Tibial nerve (tissue), 4 donors: Measurements from ENCODE around the gene KMT5C. TPM values are rescaled to one million over a fixed set of nuclear protein-coding genes. Genes with fewer than 3 reads are reported as not detected.

Experiments used
- DNase-seq, 2 donors: peaks; one replicate each; pipeline ENCODE4 v3.0.0-alpha.2; 2019; ENCODE audit warnings: low spot score in 2 of 2
- H3K27ac ChIP-seq, 4 donors: fragments of 200-600 bp; sonication (generic) in 3 of 4; one replicate each; pipeline ENCODE4 v1.5.1; 2017 to 2019; ENCODE audit warnings: mild to moderate bottlenecking in 1 of 4
- H3K27me3 ChIP-seq, 2 donors: fragments of 200-600 bp; sonication (generic) in 1 of 2; one replicate each; pipeline versions ENCODE4 v1.5.1 to v1.6.0; 2017 to 2019
- H3K36me3 ChIP-seq, 3 donors: fragments of 200-600 bp; sonication (generic); one replicate each; pipeline ENCODE4 v1.5.1; 2018 to 2019
- H3K4me1 ChIP-seq, 4 donors: fragments of 200-600 bp; sonication (generic) in 3 of 4; one replicate each; pipeline ENCODE4 v1.5.1; 2017 to 2019
- H3K4me3 ChIP-seq, 4 donors: fragments of 200-600 bp; sonication (generic) in 3 of 4; one replicate each; pipeline ENCODE4 v1.5.1; 2017 to 2019; ENCODE audit warnings: mild to moderate bottlenecking in 1 of 4, moderate library complexity in 1 of 4
- H3K9me3 ChIP-seq, 4 donors: fragments of 200-600 bp; sonication (generic) in 3 of 4; one replicate each; pipeline ENCODE4 v1.5.1; 2017 to 2019
- EP300 ChIP-seq, 2 donors: sonication (generic); formaldehyde crosslinking; IDR thresholded peaks; one replicate each; pipeline ENCODE4 v1.6.1; 2017; ENCODE audit warnings: antibody characterized with exemption in 2 of 2, mild to moderate bottlenecking in 1 of 2
- POLR2A ChIP-seq, 2 donors: fragments of 450-650 bp; IDR thresholded peaks; one replicate each; pipeline ENCODE4 v1.6.1; 2017; ENCODE audit warnings: antibody characterized with exemption in 2 of 2, mild to moderate bottlenecking in 2 of 2, moderate library complexity in 2 of 2
- WGBS, 2 donors: methylation state at CpG; one replicate each; pipeline ENCODE4 v1.1.5; 2018; 5-methylcytosine and 5-hydroxymethylcytosine counted together
- total RNA-seq, 4 donors: library from RNA; depleted of rRNA; stranded (reverse); fragments of >200 nt; gene quantifications; one replicate each; pipeline ENCODE4 v1.1.0, GENCODE V29; 2016
- TF ChIP-seq, protein P1 (sequence below), 5 experiments: fragments of 200-600 bp in 3 of 5; fragments of 450-650 bp in 2 of 5; sonication (generic) in 3 of 5; IDR thresholded peaks; one replicate each; pipeline ENCODE4 v1.5.1; 2016 to 2019; ENCODE audit warnings: antibody characterized with exemption in 5 of 5, mild to moderate bottlenecking in 3 of 5, moderate library complexity in 2 of 5

Gene KMT5C
- total RNA-seq, 4 donors from 2014 or later, result 30.6 to 50.0 (median 41.2) TPM

DNA sequence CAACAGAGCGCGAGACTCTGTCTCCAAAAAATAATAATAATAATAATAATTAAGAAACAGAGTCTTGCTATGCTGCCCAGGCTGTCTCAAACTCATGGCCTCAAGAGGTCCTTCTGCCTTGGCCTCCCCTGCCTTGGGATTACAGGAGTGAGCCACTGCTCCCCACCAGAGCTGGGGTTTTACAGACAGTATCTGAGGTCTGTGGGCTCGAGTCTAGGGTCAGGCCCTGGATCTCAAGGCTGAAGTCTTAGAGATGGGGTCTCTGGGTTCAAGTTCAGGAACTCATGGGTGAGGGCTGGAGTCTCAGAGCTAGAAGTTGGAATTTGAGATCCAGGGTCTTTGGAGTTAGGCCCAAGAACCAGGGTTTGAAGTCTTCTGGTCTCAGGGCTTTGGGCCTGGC is 27.1 kb downstream of the KMT5C start:
- no peak for TF ChIP-seq EP300 (IDR thresholded peaks at IDR 0.05)
- TF ChIP-seq POLR2A (IDR thresholded peaks at IDR 0.05), result no peak
- TF ChIP-seq, protein P1, sequence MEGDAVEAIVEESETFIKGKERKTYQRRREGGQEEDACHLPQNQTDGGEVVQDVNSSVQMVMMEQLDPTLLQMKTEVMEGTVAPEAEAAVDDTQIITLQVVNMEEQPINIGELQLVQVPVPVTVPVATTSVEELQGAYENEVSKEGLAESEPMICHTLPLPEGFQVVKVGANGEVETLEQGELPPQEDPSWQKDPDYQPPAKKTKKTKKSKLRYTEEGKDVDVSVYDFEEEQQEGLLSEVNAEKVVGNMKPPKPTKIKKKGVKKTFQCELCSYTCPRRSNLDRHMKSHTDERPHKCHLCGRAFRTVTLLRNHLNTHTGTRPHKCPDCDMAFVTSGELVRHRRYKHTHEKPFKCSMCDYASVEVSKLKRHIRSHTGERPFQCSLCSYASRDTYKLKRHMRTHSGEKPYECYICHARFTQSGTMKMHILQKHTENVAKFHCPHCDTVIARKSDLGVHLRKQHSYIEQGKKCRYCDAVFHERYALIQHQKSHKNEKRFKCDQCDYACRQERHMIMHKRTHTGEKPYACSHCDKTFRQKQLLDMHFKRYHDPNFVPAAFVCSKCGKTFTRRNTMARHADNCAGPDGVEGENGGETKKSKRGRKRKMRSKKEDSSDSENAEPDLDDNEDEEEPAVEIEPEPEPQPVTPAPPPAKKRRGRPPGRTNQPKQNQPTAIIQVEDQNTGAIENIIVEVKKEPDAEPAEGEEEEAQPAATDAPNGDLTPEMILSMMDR (IDR thresholded peaks at IDR 0.05), result no peak
- H3K4me1 ChIP-seq, result peaks cover 0 to 21% (median 10%) of the 10 kb centered on the region in 4 donors
- no peaks in the 10 kb centered on the region for H3K36me3 ChIP-seq
- DNase-seq, result no peak
- no peaks in the 10 kb centered on the region for H3K9me3 ChIP-seq
- H3K27ac ChIP-seq, result no peak overlapping the region
- peaks cover 4 to 61% of the 10 kb centered on the region in 2 donors for H3K27me3 ChIP-seq
- 90 to 94% methylated on average over 3 of the region's 3 CpGs for WGBS, 2 donors
- no peak overlapping the region for H3K4me3 ChIP-seq

DNA sequence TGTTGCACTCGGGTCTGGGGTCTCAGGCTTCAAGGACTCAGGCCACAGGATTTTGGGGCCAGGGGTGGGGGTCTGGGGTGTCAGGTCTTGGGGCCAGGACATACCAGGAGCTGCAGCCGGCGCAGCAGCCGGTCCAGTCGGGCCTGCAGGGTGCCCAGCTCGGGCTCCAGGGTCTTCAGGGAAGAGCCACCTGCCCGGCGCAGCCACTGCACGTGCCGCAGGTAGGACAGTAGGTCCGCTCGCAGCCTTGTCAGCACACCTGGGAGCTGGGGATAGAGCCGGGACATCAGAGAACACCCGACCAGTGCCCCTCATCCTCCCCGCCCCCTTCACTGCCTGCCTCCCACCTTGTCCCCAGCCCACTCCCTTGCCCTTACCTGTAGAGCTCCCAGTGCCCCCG is 28.4 kb downstream of the KMT5C start:
- no peak overlapping the region for H3K27ac ChIP-seq
- H3K9me3 ChIP-seq, result no peaks in the 10 kb centered on the region
- TF ChIP-seq, protein P1 (IDR thresholded peaks at IDR 0.05), result no peak
- TF ChIP-seq EP300 (IDR thresholded peaks at IDR 0.05) (no peak), POLR2A (IDR thresholded peaks at IDR 0.05) (no peak)
- peaks cover 4 to 67% of the 10 kb centered on the region in 2 donors for H3K27me3 ChIP-seq
- H3K4me1 ChIP-seq, result peaks cover 0 to 21% (median 10%) of the 10 kb centered on the region in 4 donors
- H3K36me3 ChIP-seq, result no peaks in the 10 kb centered on the region
- no peak for DNase-seq
- no peak overlapping the region for H3K4me3 ChIP-seq
- WGBS, 2 donors, result 89 to 92% methylated on average over 14 to 15 of the region's 16 CpGs

DNA sequence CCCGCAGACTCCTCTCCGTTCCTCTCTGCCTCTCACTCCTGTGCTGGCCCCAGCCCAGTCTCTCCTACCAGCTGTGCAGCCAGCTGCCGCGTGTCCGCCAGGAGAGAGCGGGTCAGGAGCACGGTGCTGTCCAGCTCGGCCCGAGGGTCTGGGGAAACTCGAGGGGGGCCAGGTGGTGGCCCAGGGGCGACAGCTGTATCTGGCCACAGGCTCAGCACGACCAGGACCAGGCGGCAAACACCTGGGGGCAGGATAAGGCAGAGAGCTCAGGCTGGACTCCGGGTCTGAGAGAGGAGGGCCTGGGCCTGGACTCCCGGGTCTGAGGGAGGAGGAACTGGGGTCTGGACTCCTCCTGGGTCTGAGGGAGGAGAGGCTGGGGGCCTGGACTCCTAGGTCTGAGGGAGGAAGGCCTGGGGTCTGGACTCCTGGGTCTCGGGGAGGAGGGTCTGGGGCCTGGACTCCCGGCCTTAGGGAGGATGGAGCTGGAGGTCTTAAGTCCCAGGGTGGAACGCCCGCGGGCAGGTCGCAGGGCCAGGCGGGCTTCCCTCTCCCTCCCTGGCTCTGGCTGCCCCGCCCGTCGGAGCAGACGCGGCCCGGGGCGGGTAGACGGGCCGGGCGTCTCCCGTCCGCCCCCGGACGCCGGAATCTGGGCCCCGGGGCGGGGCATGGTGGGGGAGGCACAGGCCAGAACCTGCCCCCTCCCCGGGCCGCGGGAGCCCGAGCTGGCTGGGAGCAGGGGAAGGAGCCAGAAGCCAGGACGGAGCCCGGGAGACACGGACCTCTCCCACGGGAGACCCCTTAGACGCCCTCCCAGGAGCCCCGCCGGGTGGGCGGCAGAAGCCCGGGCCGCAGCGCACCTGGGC is 29.3 kb downstream of the KMT5C start:
- Histone ChIP-seq H3K4me3 (peak overlapping the region in 2 of 4 donors; percentile 19), H3K36me3 (no peaks in the 10 kb centered on the region), H3K27ac (no peak overlapping the region), H3K27me3 (peaks cover 4 to 76% of the 10 kb centered on the region in 2 donors), H3K4me1 (peaks cover 0 to 24% (median 10%) of the 10 kb centered on the region in 4 donors), H3K9me3 (no peaks in the 10 kb centered on the region)
- no peak for TF ChIP-seq EP300 (IDR thresholded peaks at IDR 0.05)
- no peak for TF ChIP-seq POLR2A (IDR thresholded peaks at IDR 0.05)
- TF ChIP-seq, protein P1 (IDR thresholded peaks at IDR 0.05), result no peak
- WGBS, 2 donors, result 22 to 37% methylated on average over 19 to 25 of the region's 54 CpGs
- DNase-seq, result no peak

DNA sequence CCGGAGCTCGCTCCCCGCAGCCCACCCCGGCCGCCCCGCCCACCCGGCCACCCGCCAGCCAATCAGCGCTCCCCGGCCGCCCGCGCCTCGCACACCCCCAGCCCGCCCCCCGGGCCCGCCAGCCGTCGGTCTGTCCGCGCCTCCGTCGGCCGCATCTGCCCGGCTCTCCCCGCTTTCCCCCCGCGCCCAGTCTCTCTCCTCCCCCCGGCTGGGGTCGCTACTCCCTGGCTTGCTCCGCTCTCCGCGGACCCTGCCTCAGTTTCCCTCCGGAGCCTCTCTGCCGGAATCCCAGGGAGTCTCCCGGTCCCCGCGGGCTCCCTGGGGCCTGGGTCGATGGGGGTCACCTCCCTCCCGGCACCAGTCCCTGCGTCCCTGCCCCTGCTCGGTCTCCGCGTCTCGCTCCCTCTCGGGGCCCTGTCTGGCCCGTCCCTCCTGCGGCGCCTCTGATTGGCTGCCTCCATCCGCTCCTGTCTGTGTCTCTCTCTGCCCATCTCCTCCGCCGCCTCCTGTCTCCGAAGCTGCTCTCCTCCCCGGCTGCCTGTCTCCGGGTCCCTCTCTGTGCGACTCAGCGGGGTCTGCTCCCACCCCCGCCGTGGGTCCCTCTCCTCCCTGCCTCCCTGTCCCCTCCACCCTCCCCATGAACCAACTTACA is 30.1 kb downstream of the KMT5C start:
- DNase-seq, result no peak
- peak overlapping the region in 2 of 4 donors; percentile 15 to 39 for H3K4me3 ChIP-seq
- H3K36me3 ChIP-seq, result no peaks in the 10 kb centered on the region
- TF ChIP-seq, protein P1 (IDR thresholded peaks at IDR 0.05), result no peak
- no peak for TF ChIP-seq POLR2A (IDR thresholded peaks at IDR 0.05)
- no peak for TF ChIP-seq EP300 (IDR thresholded peaks at IDR 0.05)
- H3K27me3 ChIP-seq, result peaks cover 7 to 84% of the 10 kb centered on the region in 2 donors
- H3K27ac ChIP-seq, result no peak overlapping the region
- peaks cover 0 to 32% (median 10%) of the 10 kb centered on the region in 4 donors for H3K4me1 ChIP-seq
- 1 to 2% methylated on average over 25 to 29 of the region's 59 CpGs for WGBS, 2 donors
- no peaks in the 10 kb centered on the region for H3K9me3 ChIP-seq
